K562 (cell line): ENCODE results near the gene AAGAB. TPM values are rescaled to one million over a fixed set of nuclear protein-coding genes. Genes with fewer than 3 reads are reported as not detected.
"Not testable (repeated sequence)": the region's sequence is repeated elsewhere in the genome, so short reads cannot be mapped to it uniquely, and the experiment has no call there.

Source experiments
- ATAC-seq: fragments of 200-7000 bp; cut with Tn5 transposase; 3 replicates; pipeline ENCODE4 v1.9.1; 2020; ENCODE audit warnings: moderate library complexity
- BruUV-seq: library from RNA; stranded (reverse); fragments of 400-500 nt; replicated peaks from 2 replicates; lab custom pipeline; 2021; lab: Mats Ljungman, UMichigan
- CTCF ChIA-PET: fragments of 300-600 bp; formaldehyde crosslinking; extraction: SDS; loops from one replicate; lab custom pipeline; 2021; ENCODE audit warnings: low intra/inter-chr PET ratio; lab: Yijun Ruan, JAX
- POLR2A ChIA-PET: fragments of 300-600, 350-650 bp; sonication (Branson Sonifier 250); formaldehyde crosslinking; extraction: SDS; loops from one replicate; lab custom pipeline; 2021; ENCODE audit warnings: antibody characterized with exemption, inconsistent platforms; lab: Yijun Ruan, JAX
- DNase-seq, 4 experiments: peaks; one replicate each; pipeline versions ENCODE4 v3.0.0 to v3.0.0-alpha.2; 2011 to 2018; ENCODE audit warnings: low spot score in 3 of 4, mixed read lengths in 3 of 4; ENCODE audit errors: extremely low read depth in 1 of 4
- FAIRE-seq: peaks from 2 replicates; lab custom pipeline; 2011; peaks lifted over from hg19 to GRCh38; lab: Jason Lieb, UNC
- H2AFZ ChIP-seq: 2 replicates; pipeline ENCODE4 v1.6.0; 2011; ENCODE audit warnings: low read depth, low read length, control low read depth, inconsistent platforms
- H3K27ac ChIP-seq: fragments of 200-600 bp; 3 replicates; pipeline ENCODE4 v1.8.0; 2011; ENCODE audit warnings: low read depth, mild to moderate bottlenecking, control low read depth, inconsistent platforms, low read length, moderate library complexity, mixed read lengths; ENCODE audit errors: extremely low read depth
- H3K27me3 ChIP-seq, 2 experiments: fragments of 300-600 bp in 1 of 2; 2 replicates in 1 of 2; 3 replicates in 1 of 2; pipeline versions ENCODE4 v1.6.0 to v1.8.0; 2011; ENCODE audit warnings: inconsistent platforms in 2 of 2, low read length in 2 of 2, mild to moderate bottlenecking in 1 of 2, mixed read lengths in 1 of 2, moderate library complexity in 1 of 2; ENCODE audit not compliant: control insufficient read depth in 2 of 2, insufficient read depth in 2 of 2
- H3K36me3 ChIP-seq: fragments of 300-600 bp; 3 replicates; pipeline ENCODE4 v1.8.0; 2011; ENCODE audit warnings: mild to moderate bottlenecking, low read length, inconsistent platforms; ENCODE audit not compliant: control insufficient read depth, insufficient read depth
- H3K4me1 ChIP-seq, 2 experiments: fragments of 200-600 bp in 1 of 2; replicated peaks in 1 of 2; 2 replicates in 1 of 2; 3 replicates in 1 of 2; pipeline versions ENCODE4 v1.5.1 to v1.8.0; 2011; ENCODE audit warnings: inconsistent platforms in 2 of 2, low read length in 2 of 2, mild to moderate bottlenecking in 1 of 2, mixed read lengths in 1 of 2, moderate library complexity in 1 of 2; ENCODE audit not compliant: control insufficient read depth in 2 of 2, insufficient read depth in 2 of 2
- H3K4me2 ChIP-seq: 2 replicates; pipeline ENCODE4 v1.6.1; 2011; ENCODE audit warnings: low read length, control low read depth, inconsistent platforms, mixed read lengths; ENCODE audit not compliant: insufficient read depth
- H3K4me3 ChIP-seq: fragments of 200-600 bp; sonication (generic), shearing (Covaris generic); 2 replicates; pipeline ENCODE4 v1.5.1; 2016; ENCODE audit warnings: control low read depth, inconsistent platforms
- H3K79me2 ChIP-seq: fragments of 200-600 bp; 3 replicates; pipeline ENCODE4 v1.8.0; 2011; ENCODE audit warnings: low read length, inconsistent platforms; ENCODE audit not compliant: control insufficient read depth, insufficient read depth
- H3K9ac ChIP-seq, 2 experiments: 2 replicates each; pipeline versions ENCODE4 v1.6.0 to v1.6.1; 2011; ENCODE audit warnings: low read depth in 2 of 2, low read length in 2 of 2, control low read depth in 1 of 2, inconsistent platforms in 1 of 2, mild to moderate bottlenecking in 1 of 2, mixed read lengths in 1 of 2; ENCODE audit not compliant: insufficient read depth in 1 of 2
- H3K9me1 ChIP-seq: one replicate; pipeline ENCODE4 v1.6.0; 2011; ENCODE audit warnings: inconsistent platforms, mild to moderate bottlenecking, low read length, moderate library complexity; ENCODE audit not compliant: control insufficient read depth, insufficient read depth
- H3K9me3 ChIP-seq: replicated peaks from 2 replicates; pipeline ENCODE4 v1.5.1; 2011; ENCODE audit warnings: low read depth, low read length, inconsistent platforms; ENCODE audit not compliant: control insufficient read depth, insufficient read depth
- H4K20me1 ChIP-seq: replicated peaks from 2 replicates; pipeline ENCODE4 v1.6.1; 2011; ENCODE audit warnings: low read length, inconsistent platforms, mixed read lengths; ENCODE audit not compliant: control insufficient read depth, insufficient read depth
- HCFC1 ChIP-seq: IDR thresholded peaks from 2 replicates; pipeline ENCODE4 v1.6.1; 2012; ENCODE audit warnings: low read depth, low read length, improper control_type of control experiment
- POLR2H ChIP-seq: IDR thresholded peaks from 2 replicates; pipeline ENCODE4 v1.6.1; 2016; ENCODE audit warnings: missing genetic modification characterization, low read depth, mild to moderate bottlenecking, control low read depth, missing compliant biosample characterization, moderate library complexity
- WGBS: fragments of 100-300 bp; shearing (Covaris generic); methylation state at CpG from one replicate; pipeline ENCODE4 v1.1.6; 2016; ENCODE audit warnings: low coverage, mixed read lengths; ENCODE audit not compliant: insufficient coverage; ENCODE audit errors: missing lambda C conversion rate; 5-methylcytosine and 5-hydroxymethylcytosine counted together
- in situ Hi-C: fragments of 300-500 bp; cut with MboI; formaldehyde crosslinking; loops from 4 replicates; pipeline ENCODE4 v1.15.0; 2018; ENCODE audit warnings: inconsistent platforms, mixed read lengths
- intact Hi-C: fragments of 100-400 bp; cut with micrococcal nuclease; formaldehyde crosslinking; loops from 2 replicates; pipeline ENCODE4 v1.14.2; 2022
- polyA plus RNA-seq, 8 experiments: library from polyadenylated mRNA; depleted of rRNA in 4 of 8; stranded (reverse) in 5 of 8; unstranded in 3 of 8; fragments of >200 nt; fragmentation: Nextera tagmentation in 2 of 8; fragmentation: Illumina TruSeq in 1 of 8; extraction: Ambion mirVana in 2 of 8; extraction: Trizol in 1 of 8; gene quantifications; 2 replicates each; pipeline versions ENCODE4 v1.2.1 to v1.2.3, GENCODE V29; 2011 to 2014; ENCODE audit warnings: inconsistent platforms in 1 of 8, missing spikeins in 1 of 8
- total RNA-seq, 7 experiments: library from RNA; depleted of rRNA in 6 of 7; stranded (reverse); fragments of >200 nt in 6 of 7; fragmentation: Illumina TruSeq in 2 of 7; extraction: Trizol in 2 of 7; gene quantifications; 2 replicates each; pipeline versions ENCODE4 v1.2.1 to v1.2.3, GENCODE V29; 2011 to 2021; ENCODE audit warnings: low replicate concordance in 1 of 7

AAGAB gene
- total and polyA plus RNA-seq, 9 of the 15 experiments (the other 6 are each of a cell fraction or from before 2014, with no cell fraction given), result 17.8 to 109 (median 58.3) TPM

DNA sequence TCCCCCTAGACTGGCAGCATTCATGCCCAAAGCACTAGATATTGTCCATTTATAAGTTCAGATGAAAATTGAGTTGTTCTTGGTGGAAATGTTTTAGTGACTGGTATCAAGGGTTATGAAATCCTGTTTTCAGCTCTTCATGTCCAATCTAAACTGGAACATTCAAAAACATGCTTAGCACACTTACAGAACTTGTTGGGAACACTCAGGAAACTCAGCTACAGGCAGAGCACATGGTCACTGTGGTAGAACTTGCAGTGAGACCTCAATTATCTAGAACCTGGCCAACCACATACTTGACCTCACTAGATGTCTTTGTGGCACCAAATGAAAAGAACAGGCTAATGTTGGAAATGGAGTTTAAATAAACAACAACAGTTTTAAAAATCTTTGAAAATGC lies 100.2 kb downstream of the AAGAB start:
- FAIRE-seq, result no peak
- H3K4me3 ChIP-seq, result no peak overlapping the region

GRCh38 chr15:67153044-67153443 lies 101.4 kb downstream of the AAGAB start:
- BruUV-seq, H3K9ac ChIP-seq, ATAC-seq, H2AFZ ChIP-seq, DNase-seq, H3K27me3 ChIP-seq, H3K36me3 ChIP-seq, H3K4me2 ChIP-seq, in situ Hi-C loops, H3K9me1 ChIP-seq, H3K4me3 ChIP-seq, H3K9me3 ChIP-seq, intact Hi-C loops, CTCF ChIA-PET, FAIRE-seq, H3K79me2 ChIP-seq, H3K27ac ChIP-seq: not testable (repeated sequence)
- POLR2A ChIA-PET, result interaction anchor here (0.6 kb wide), 1 partner anchor 107 kb away, joined by 3 read pairs; no protein-coding TSS in a partner anchor
- 85% methylated on average over 6 of the region's 6 CpGs for WGBS
- Histone ChIP-seq H4K20me1 (peaks cover 27% of the 10 kb centered on the region), H3K4me1 (peaks cover 3 to 11% of the 10 kb centered on the region in 2 experiments; a peak in 4 of 5 replicates)

More for the DNA sequence above, 100.2 kb downstream of the AAGAB start:
- TF ChIP-seq POLR2H (tag), result no peak
- TF ChIP-seq HCFC1, result no peak
- no peaks in the 10 kb centered on the region for H3K27me3 ChIP-seq
- H2AFZ ChIP-seq, result no peak overlapping the region
- no peaks in the 10 kb centered on the region; the same call in 2 of the 3 replicates for H3K79me2 ChIP-seq
- no peak overlapping the region for H3K27ac ChIP-seq
- H4K20me1 ChIP-seq, result peaks cover 15% of the 10 kb centered on the region
- ATAC-seq (no peak), DNase-seq (no peak)
- no peaks in the 10 kb centered on the region for H3K9me1 ChIP-seq
- H3K4me2 ChIP-seq, result no peak overlapping the region
- in situ Hi-C loops (no loop called here), intact Hi-C loops (no loop called here)
- no TSS peak for BruUV-seq
- H3K9me3 ChIP-seq, result 0 out of 2 replicates have a peak, but pooled peaks cover 1% of the 10 kb centered on the region
- no peak overlapping the region for H3K9ac ChIP-seq
- peaks cover 3 to 16% of the 10 kb centered on the region in 2 experiments; a peak in 4 of 5 replicates for H3K4me1 ChIP-seq
- H3K36me3 ChIP-seq, result no peaks in the 10 kb centered on the region; the same call in 1 of the 3 replicates
- ChIA-PET CTCF (no interaction called here), POLR2A (no interaction called here)
